HCT116 (cell line): Measurements from ENCODE around the gene UMODL1. TPM values are rescaled to one million over a fixed set of nuclear protein-coding genes. Genes with fewer than 3 reads are reported as not detected.

ENCODE experiments used
- ATAC-seq: fragments of 200-7000 bp; cut with Tn5 transposase; 2 replicates; pipeline ENCODE4 v1.9.1; 2020; ENCODE audit warnings: mild to moderate bottlenecking, moderate library complexity
- BruUV-seq: library from RNA; stranded (reverse); fragments of 400-500 nt; replicated peaks from 2 replicates; lab custom pipeline; 2021; lab: Mats Ljungman, UMichigan
- CTCF ChIA-PET: fragments of 300-600 bp; sonication (Branson Sonifier 250); formaldehyde crosslinking; loops from one replicate; lab custom pipeline; 2021; ENCODE audit warnings: antibody characterized with exemption; lab: Charles Lee
- POLR2A ChIA-PET: fragments of 300-600, 350-600 bp; sonication (Branson Sonifier 250); formaldehyde crosslinking; loops from one replicate; lab custom pipeline; 2021; ENCODE audit warnings: antibody characterized with exemption; lab: Charles Lee
- RAD21 ChIA-PET, 2 experiments: fragments of 300-600 bp; sonication (Branson Sonifier 250); formaldehyde crosslinking; loops; one replicate each; lab custom pipeline; 2023; ENCODE audit warnings: low total read pairs in 2 of 2; ENCODE audit not compliant: uncharacterized antibody in 2 of 2, unreplicated experiment in 2 of 2, low non-redundant PET in 1 of 2; lab: Charles Lee
- DNase-seq: peaks from one replicate; pipeline ENCODE4 v3.0.0-alpha.2; 2010; ENCODE audit warnings: low read depth, low spot score
- H2AFZ ChIP-seq: fragments of 200-600 bp; shearing (Covaris generic), sonication (generic); 2 replicates; pipeline ENCODE4 v1.6.1; 2017; ENCODE audit warnings: low read depth, mixed run types, mixed read lengths, antibody characterized with exemption, low read length; ENCODE audit not compliant: poor library complexity, severe bottlenecking
- H3K27ac ChIP-seq: 2 replicates; pipeline ENCODE4 v1.5.1; 2012; ENCODE audit warnings: low read depth, low read length
- H3K27me3 ChIP-seq: fragments of 200-600 bp; sonication (generic); 2 replicates; pipeline ENCODE4 v1.6.1; 2016; ENCODE audit warnings: mixed run types, low read length, mixed read lengths; ENCODE audit not compliant: insufficient read depth
- H3K36me3 ChIP-seq, 2 experiments: fragments of 200-500 bp in 1 of 2; fragments of 200-600 bp in 1 of 2; sonication (Bioruptor generic) in 1 of 2; sonication (generic) in 1 of 2; 2 replicates each; pipeline versions ENCODE4 v1.5.1 to v1.6.1; 2014 to 2016; ENCODE audit warnings: low read length in 2 of 2, inconsistent platforms in 1 of 2, mixed read lengths in 1 of 2, mixed run types in 1 of 2; ENCODE audit not compliant: insufficient read depth in 2 of 2, control insufficient read depth in 1 of 2
- H3K4me1 ChIP-seq, 2 experiments: fragments of 200-600 bp in 1 of 2; sonication (generic) in 1 of 2; 2 replicates each; pipeline versions ENCODE4 v1.5.1 to v1.6.1; 2012 to 2017; ENCODE audit warnings: low read length in 2 of 2, inconsistent platforms in 1 of 2, mild to moderate bottlenecking in 1 of 2, mixed read lengths in 1 of 2, mixed run types in 1 of 2, moderate library complexity in 1 of 2; ENCODE audit not compliant: insufficient read depth in 2 of 2, control insufficient read depth in 1 of 2
- H3K4me2 ChIP-seq: fragments of 200-600 bp; sonication (generic); 2 replicates; pipeline ENCODE4 v1.6.1; 2017; ENCODE audit warnings: mixed run types, low read length, mixed read lengths
- H3K4me3 ChIP-seq, 2 experiments: fragments of 200-600 bp in 1 of 2; sonication (generic) in 1 of 2; replicated peaks in 1 of 2; 2 replicates each; pipeline ENCODE4 v1.5.1; 2011 to 2016; ENCODE audit warnings: low read length in 2 of 2, control low read depth in 1 of 2, low read depth in 1 of 2, mild to moderate bottlenecking in 1 of 2, mixed read lengths in 1 of 2, mixed run types in 1 of 2
- H3K79me2 ChIP-seq: fragments of 200-600 bp; sonication (generic); 2 replicates; pipeline ENCODE4 v1.6.1; 2017; ENCODE audit warnings: mild to moderate bottlenecking, mixed run types, low read length, moderate library complexity, mixed read lengths; ENCODE audit not compliant: insufficient read depth
- H3K9ac ChIP-seq: fragments of 200-600 bp; sonication (generic); 2 replicates; pipeline ENCODE4 v1.6.1; 2016; ENCODE audit warnings: low read length, mixed read lengths
- H3K9me2 ChIP-seq: fragments of 200-600 bp; sonication (generic), shearing (Covaris generic); 2 replicates; pipeline ENCODE4 v1.6.1; 2017; ENCODE audit warnings: mixed run types, mild to moderate bottlenecking, moderate library complexity; ENCODE audit not compliant: insufficient read depth
- H3K9me3 ChIP-seq, 2 experiments: fragments of 200-500 bp in 1 of 2; fragments of 200-600 bp in 1 of 2; sonication (Bioruptor generic) in 1 of 2; sonication (generic) in 1 of 2; 2 replicates each; pipeline ENCODE4 v1.6.1; 2014 to 2017; ENCODE audit warnings: low read length in 2 of 2, mixed read lengths in 2 of 2, inconsistent platforms in 1 of 2, low read depth in 1 of 2, mild to moderate bottlenecking in 1 of 2, mixed run types in 1 of 2, moderate library complexity in 1 of 2; ENCODE audit not compliant: control insufficient read depth in 1 of 2, insufficient read depth in 1 of 2
- H4K20me1 ChIP-seq: fragments of 200-600 bp; sonication (generic), shearing (Covaris generic); 2 replicates; pipeline ENCODE4 v1.6.1; 2017; ENCODE audit warnings: mixed run types, mild to moderate bottlenecking, moderate library complexity; ENCODE audit not compliant: insufficient read depth
- ATF3 ChIP-seq: IDR thresholded peaks from 2 replicates; pipeline ENCODE4 v1.6.1; 2012
- CBX3 ChIP-seq: IDR thresholded peaks from 2 replicates; pipeline ENCODE4 v1.6.1; 2012; ENCODE audit warnings: low read depth
- CEBPB ChIP-seq: IDR thresholded peaks from 2 replicates; pipeline ENCODE4 v1.6.1; 2012; ENCODE audit warnings: low read depth
- CTCF ChIP-seq, 3 experiments: fragments of 200-600 bp in 1 of 3; sonication (generic) in 1 of 3; IDR thresholded peaks in 2 of 3; conservative IDR thresholded peaks in 1 of 3; 2 replicates each; pipeline ENCODE4 v1.5.1; 2012 to 2017; ENCODE audit warnings: low read depth in 2 of 3, low read length in 2 of 3, antibody characterized with exemption in 1 of 3, borderline replicate concordance in 1 of 3, control low read depth in 1 of 3, mild to moderate bottlenecking in 1 of 3, mixed read lengths in 1 of 3, mixed run types in 1 of 3, moderate library complexity in 1 of 3; ENCODE audit not compliant: insufficient read depth in 1 of 3
- EGR1 ChIP-seq: IDR thresholded peaks from 2 replicates; pipeline ENCODE4 v1.6.1; 2012; ENCODE audit warnings: low read depth
- ELF1 ChIP-seq: IDR thresholded peaks from 2 replicates; pipeline ENCODE4 v1.6.1; 2012; ENCODE audit warnings: low read depth, borderline replicate concordance
- EZH2 ChIP-seq: fragments of 200-600 bp; sonication (generic); IDR thresholded peaks from 2 replicates; pipeline ENCODE4 v1.6.1; 2017; ENCODE audit warnings: antibody characterized with exemption, mixed run types
- EZH2phosphoT487 ChIP-seq: fragments of 200-600 bp; IDR thresholded peaks from 2 replicates; pipeline ENCODE4 v1.6.1; 2018; ENCODE audit warnings: antibody characterized with exemption, borderline replicate concordance
- MAX ChIP-seq: IDR thresholded peaks from 2 replicates; pipeline ENCODE4 v1.6.1; 2012
- REST ChIP-seq: IDR thresholded peaks from 2 replicates; pipeline ENCODE4 v1.6.1; 2012; ENCODE audit warnings: low read depth
- SP1 ChIP-seq: IDR thresholded peaks from 2 replicates; pipeline ENCODE4 v1.6.1; 2012; ENCODE audit warnings: low read depth
- TCF7L2 ChIP-seq: IDR thresholded peaks from 2 replicates; pipeline ENCODE4 v1.7.0; 2011; ENCODE audit warnings: borderline replicate concordance, inconsistent platforms; ENCODE audit not compliant: insufficient read depth, insufficient read length; ENCODE audit errors: extremely low read depth
- YY1 ChIP-seq: IDR thresholded peaks from 2 replicates; pipeline ENCODE4 v1.6.1; 2011; ENCODE audit warnings: low read length, low read depth, moderate library complexity, mild to moderate bottlenecking; ENCODE audit not compliant: insufficient replicate concordance; ENCODE audit errors: extremely low read depth
- ZBTB33 ChIP-seq: IDR thresholded peaks from 2 replicates; pipeline ENCODE4 v1.6.1; 2011; ENCODE audit warnings: mild to moderate bottlenecking, low read length, moderate library complexity; ENCODE audit not compliant: insufficient replicate concordance; ENCODE audit errors: extremely low read depth
- intact Hi-C: fragments of 100-400 bp; cut with micrococcal nuclease; formaldehyde crosslinking; loops from 2 replicates; pipeline ENCODE4 v1.10.0; 2022
- total RNA-seq: library from RNA; stranded (reverse); gene quantifications from one replicate; pipeline ENCODE4 v1.2.1, GENCODE V29; 2021; ENCODE audit not compliant: unreplicated experiment

UMODL1 gene
- total RNA-seq, 1 experiment from 2014 or later, result not detected

GRCh38 chr21:42022906-42023305, 48.2 kb upstream of the UMODL1 start:
- Histone ChIP-seq H3K27me3 (0 out of 2 replicates have a peak, but pooled peaks cover 4% of the 10 kb centered on the region), H3K4me1 (peaks cover 0 to 5% of the 10 kb centered on the region in 2 experiments; a peak in 1 of 4 replicates), H4K20me1 (no peaks in the 10 kb centered on the region), H3K4me2 (no peak overlapping the region), H3K4me3 (no peak overlapping the region), H2AFZ (no peak overlapping the region), H3K36me3 (no peaks in the 10 kb centered on the region), H3K79me2 (no peaks in the 10 kb centered on the region), H3K9ac (no peak overlapping the region), H3K27ac (no peak overlapping the region), H3K9me3 (no peaks in the 10 kb centered on the region; a peak in 1 of 4 replicates), H3K9me2 (no peaks in the 10 kb centered on the region)
- intact Hi-C loops, result no loop called here
- RAD21 ChIA-PET, result no interaction called here
- CTCF ChIA-PET, result no interaction called here
- TF ChIP-seq CEBPB (no peak), MAX (no peak), TCF7L2 (no peak), EGR1 (no peak), EZH2 (no peak), YY1 (no peak), CBX3 (no peak), ELF1 (no peak), SP1 (no peak), CTCF (IDR thresholded peaks at IDR 0.05 in 2 of 3, conservative IDR thresholded peaks at IDR 0.05 in 1 of 3; ENCODE audit: borderline replicate concordance in 1 of 3, insufficient read depth in 1 of 3, low read depth in 2 of 3, low read length in 2 of 3) (no peak), EZH2phosphoT487 (no peak), ZBTB33 (no peak), ATF3 (no peak), REST (no peak)
- no peak for ATAC-seq
- POLR2A ChIA-PET, result no interaction called here
- no TSS peak for BruUV-seq
- no peak for DNase-seq
